NCI-H1105 (cell line): ENCODE measurements around the gene CS.
A peak's percentile ranks its signal among the peaks of the same experiment; 100 is the strongest.
"Not testable (repeated sequence)": the region's sequence is repeated elsewhere in the genome, so short reads cannot be mapped to it uniquely, and the experiment has no call there.

Source experiments
- DNase-seq: peaks from one replicate; lab custom pipeline; 2025; lab: John Stamatoyannopoulos, UW

The CS gene

GRCh38 chr12:56317675-56318074 lies 17.5 kb upstream of the CS start:
- no peak for DNase-seq

- peak; percentile 93 for DNase-seq
Measured at GRCh38 chr12:56315622-56316473, 15.7 kb upstream of the CS start, which contains the start of gene CNPY2. Gene CNPY2 (minus strand): TSS chr12:56315988. CDS start chr12:56315217, 771 bp downstream.

- no peak for DNase-seq
Measured at GRCh38 chr12:56315249-56315621, 15.1 kb upstream of the CS start.

GRCh38 chr12:56311003-56311402 lies 10.9 kb upstream of the CS start:
- DNase-seq, result no peak

- DNase-seq, result no peak
Measured at GRCh38 chr12:56308714-56309113, 8.6 kb upstream of the CS start.

- DNase-seq, result no peak
Measured at GRCh38 chr12:56307221-56307965, 7.3 kb upstream of the CS start.

GRCh38 chr12:56304872-56305590 lies 4.9 kb upstream of the CS start:
- no peak for DNase-seq

GRCh38 chr12:56304276-56304675 lies 4.1 kb upstream of the CS start:
- no peak for DNase-seq

GRCh38 chr12:56300644-56301464 lies 724 bp upstream of the CS start:
- peak; percentile 31 for DNase-seq

- no peak for DNase-seq
Measured at GRCh38 chr12:56299308-56299852, 750 bp downstream of the CS start.

- no peak for DNase-seq
Measured at GRCh38 chr12:56298828-56299227, 1.3 kb downstream of the CS start.

GRCh38 chr12:56297400-56297799 lies 2.7 kb downstream of the CS start:
- DNase-seq, result no peak

GRCh38 chr12:56296295-56296694 lies 3.8 kb downstream of the CS start:
- DNase-seq, result no peak

- DNase-seq, result no peak
Measured at GRCh38 chr12:56293795-56294194, 6.3 kb downstream of the CS start.

- no peak for DNase-seq
Measured at GRCh38 chr12:56288705-56289387, 11.3 kb downstream of the CS start.

- DNase-seq, result no peak
Measured at GRCh38 chr12:56286044-56286830, 13.9 kb downstream of the CS start.

GRCh38 chr12:56284263-56284662 lies 15.9 kb downstream of the CS start:
- not testable (repeated sequence) for DNase-seq

- no peak for DNase-seq
Measured at GRCh38 chr12:56282579-56282978, 17.6 kb downstream of the CS start.

GRCh38 chr12:56282030-56282429 lies 18.1 kb downstream of the CS start:
- no peak for DNase-seq

- DNase-seq, result no peak
Measured at GRCh38 chr12:56280849-56281248, 19.3 kb downstream of the CS start.
